Astrocyte of the spinal cord (primary cell): ENCODE data around the gene UBE2QL1.

Source experiments
- DNase-seq: peaks from one replicate; pipeline ENCODE4 v3.0.0; 2011; ENCODE audit warnings: low read depth, low spot score
- H3K4me3 ChIP-seq: 2 replicates; pipeline ENCODE4 v1.5.1; 2011; ENCODE audit warnings: low read depth, mild to moderate bottlenecking, low read length, moderate library complexity
- CTCF ChIP-seq: IDR thresholded peaks from 2 replicates; pipeline ENCODE4 v1.5.1; 2012; ENCODE audit warnings: low read depth, mild to moderate bottlenecking, low read length, inconsistent platforms
- in situ Hi-C: cut with HindIII; loops from 2 replicates; pipeline ENCODE4 v1.10.0; 2017; ENCODE audit warnings: low sequenced_read_pairs

Gene UBE2QL1

GRCh38 chr5:6541256-6542013 is 92.8 kb downstream of the UBE2QL1 start:
- TF ChIP-seq CTCF, result no peak
- no peak overlapping the region for H3K4me3 ChIP-seq
- in situ Hi-C loops, result no loop called here
- no peak for DNase-seq

GRCh38 chr5:6542421-6543345 is 94.0 kb downstream of the UBE2QL1 start:
- in situ Hi-C loops, result no loop called here
- H3K4me3 ChIP-seq, result no peak overlapping the region
- no peak for TF ChIP-seq CTCF
- no peak for DNase-seq

GRCh38 chr5:6543346-6543730 is 94.7 kb downstream of the UBE2QL1 start:
- TF ChIP-seq CTCF, result no peak
- no peak overlapping the region for H3K4me3 ChIP-seq
- no peak for DNase-seq
- in situ Hi-C loops, result no loop called here

- no peak for DNase-seq
- TF ChIP-seq CTCF, result no peak
- H3K4me3 ChIP-seq, result no peak overlapping the region
- in situ Hi-C loops, result no loop called here
Observed at GRCh38 chr5:6543830-6544560, 95.3 kb downstream of the UBE2QL1 start.
